WERI-Rb-1 (cell line): ENCODE data around the gene KRTAP5-1.
"Not testable (repeated sequence)": the region's sequence is repeated elsewhere in the genome, so short reads cannot be mapped to it uniquely, and the experiment has no call there.

Experiments
- DNase-seq: peaks from one replicate; pipeline ENCODE4 v3.0.0-alpha.2; 2020
- H3K27ac ChIP-seq: fragments of 250-450 bp; sonication (Bioruptor Pico); 2 replicates; pipeline ENCODE4 v1.5.1; 2020; ENCODE audit warnings: mild to moderate bottlenecking, moderate library complexity
- H3K27me3 ChIP-seq: fragments of 250-450 bp; sonication (Bioruptor Pico); 2 replicates; pipeline ENCODE4 v1.5.1; 2021; ENCODE audit warnings: mild to moderate bottlenecking, low read depth, moderate library complexity; ENCODE audit not compliant: insufficient read depth, severe bottlenecking
- H3K36me3 ChIP-seq: fragments of 250-450 bp; sonication (Bioruptor Pico); 2 replicates; pipeline ENCODE4 v1.5.1; 2020; ENCODE audit warnings: mild to moderate bottlenecking, moderate library complexity
- H3K4me3 ChIP-seq: 2 replicates; pipeline ENCODE4 v1.5.1; 2011; ENCODE audit warnings: low read depth, mild to moderate bottlenecking, control low read depth, low read length
- H3K9me3 ChIP-seq: fragments of 250-450 bp; sonication (Bioruptor Pico); 2 replicates; pipeline ENCODE4 v1.5.1; 2021; ENCODE audit warnings: mild to moderate bottlenecking, moderate library complexity; ENCODE audit not compliant: severe bottlenecking
- TF ChIP-seq, protein P1 (sequence below): IDR thresholded peaks from 2 replicates; pipeline ENCODE4 v1.5.1; 2011; ENCODE audit warnings: low read depth, mild to moderate bottlenecking, control low read depth, inconsistent platforms, low read length

Gene KRTAP5-1

DNA sequence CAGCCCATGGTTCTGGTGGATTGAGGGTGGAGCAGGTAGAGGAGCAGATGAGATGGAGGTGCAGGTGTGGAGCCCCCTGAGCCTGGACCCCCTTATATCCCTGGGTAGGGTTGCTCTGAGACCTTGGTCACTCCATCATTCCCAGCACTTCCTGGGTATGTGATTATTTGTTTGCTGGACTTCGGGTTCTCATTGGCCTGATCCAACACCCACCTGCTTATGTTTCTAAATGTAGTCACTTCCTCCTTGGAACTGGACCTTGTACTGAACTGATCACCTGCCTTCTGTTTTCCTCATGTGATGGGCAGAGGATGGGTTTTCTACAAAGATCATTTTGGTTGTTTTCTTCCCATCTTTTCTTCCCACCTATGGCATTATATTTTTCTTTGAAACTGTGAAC is 37.0 kb upstream of the KRTAP5-1 start, which contains the start of gene KRTAP5-4:
Gene KRTAP5-4, minus strand, starts transcription at position 53 of the 400 bp plus-strand sequence. Its CDS starts 45 bp downstream, at position 8.
- Histone ChIP-seq H3K27me3 (peaks cover 76% of the 10 kb centered on the region), H3K27ac (no peak within 1 kb of the TSS), H3K4me3 (no peak within 1 kb of the TSS), H3K9me3 (peaks cover 7% of the 10 kb centered on the region), H3K36me3 (no peaks in the 10 kb centered on the region)
- no peak for DNase-seq
- TF ChIP-seq, protein P1, sequence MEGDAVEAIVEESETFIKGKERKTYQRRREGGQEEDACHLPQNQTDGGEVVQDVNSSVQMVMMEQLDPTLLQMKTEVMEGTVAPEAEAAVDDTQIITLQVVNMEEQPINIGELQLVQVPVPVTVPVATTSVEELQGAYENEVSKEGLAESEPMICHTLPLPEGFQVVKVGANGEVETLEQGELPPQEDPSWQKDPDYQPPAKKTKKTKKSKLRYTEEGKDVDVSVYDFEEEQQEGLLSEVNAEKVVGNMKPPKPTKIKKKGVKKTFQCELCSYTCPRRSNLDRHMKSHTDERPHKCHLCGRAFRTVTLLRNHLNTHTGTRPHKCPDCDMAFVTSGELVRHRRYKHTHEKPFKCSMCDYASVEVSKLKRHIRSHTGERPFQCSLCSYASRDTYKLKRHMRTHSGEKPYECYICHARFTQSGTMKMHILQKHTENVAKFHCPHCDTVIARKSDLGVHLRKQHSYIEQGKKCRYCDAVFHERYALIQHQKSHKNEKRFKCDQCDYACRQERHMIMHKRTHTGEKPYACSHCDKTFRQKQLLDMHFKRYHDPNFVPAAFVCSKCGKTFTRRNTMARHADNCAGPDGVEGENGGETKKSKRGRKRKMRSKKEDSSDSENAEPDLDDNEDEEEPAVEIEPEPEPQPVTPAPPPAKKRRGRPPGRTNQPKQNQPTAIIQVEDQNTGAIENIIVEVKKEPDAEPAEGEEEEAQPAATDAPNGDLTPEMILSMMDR, result no peak

DNA sequence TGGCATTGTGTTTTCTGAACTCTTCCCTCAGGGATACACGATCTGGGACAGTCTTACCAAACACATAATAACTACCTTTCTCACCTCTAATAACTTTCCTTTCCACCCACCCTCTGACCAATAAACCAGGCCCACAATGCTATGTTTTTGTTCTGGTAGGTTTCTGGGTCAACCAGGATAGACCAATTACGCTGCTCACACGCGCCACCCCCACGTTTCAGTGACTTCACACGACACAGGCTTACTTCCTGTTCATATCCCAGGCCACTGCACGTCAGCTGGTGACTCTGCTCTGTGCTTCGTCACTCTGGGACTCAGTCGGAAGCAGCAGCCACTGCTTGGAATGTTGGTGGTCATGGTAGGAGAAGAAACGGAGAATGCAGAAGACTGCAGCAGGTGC is 34.4 kb upstream of the KRTAP5-1 start:
- Histone ChIP-seq H3K27ac (no peak overlapping the region), H3K9me3 (peaks cover 7% of the 10 kb centered on the region), H3K4me3 (no peak overlapping the region), H3K36me3 (no peaks in the 10 kb centered on the region), H3K27me3 (peaks cover 73% of the 10 kb centered on the region)
- DNase-seq, result no peak
- TF ChIP-seq, protein P1, result no peak

DNA sequence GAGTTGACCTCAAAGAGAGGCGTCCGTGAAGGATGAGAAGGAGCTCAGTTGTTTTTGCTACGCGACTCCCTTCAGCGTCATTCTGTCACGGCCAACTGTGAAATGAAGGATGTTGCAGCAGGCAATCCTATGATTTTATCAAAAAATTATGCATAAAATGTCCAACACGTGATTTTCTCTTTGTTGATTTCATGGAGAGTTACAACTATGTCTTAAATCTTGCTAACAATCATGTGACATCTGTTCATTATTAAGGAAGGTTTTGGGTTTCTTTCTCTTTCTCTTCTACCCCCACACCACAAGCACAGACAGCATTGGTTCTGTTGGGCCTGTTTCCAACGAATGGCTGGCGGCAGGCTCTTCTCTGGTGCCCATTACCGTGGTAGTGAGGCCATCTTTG is 33.1 kb upstream of the KRTAP5-1 start:
- Histone ChIP-seq H3K27ac (no peak overlapping the region), H3K36me3 (no peaks in the 10 kb centered on the region), H3K4me3 (no peak overlapping the region), H3K27me3 (peaks cover 74% of the 10 kb centered on the region), H3K9me3 (peaks cover 7% of the 10 kb centered on the region)
- no peak for DNase-seq
- TF ChIP-seq, protein P1, result no peak

DNA sequence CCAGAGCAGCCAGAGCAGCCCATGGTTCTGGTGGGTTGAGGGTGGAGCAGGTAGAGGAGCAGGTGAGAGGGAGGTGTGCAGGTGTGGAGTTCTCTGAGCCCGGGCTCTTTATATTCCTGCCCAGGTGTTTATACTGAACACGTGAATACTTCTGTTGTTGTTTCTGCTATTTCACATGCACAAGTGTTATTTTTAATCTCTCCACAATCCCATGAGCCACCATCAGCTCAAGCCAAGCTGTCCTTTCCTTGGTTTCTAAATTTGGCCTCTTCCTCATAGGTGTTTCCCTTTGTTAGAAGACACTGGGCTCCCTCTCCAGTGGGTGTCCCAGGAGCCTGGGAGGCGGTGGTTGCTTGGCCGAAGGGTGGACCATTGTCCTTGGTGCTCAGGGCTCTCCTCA is 23.3 kb upstream of the KRTAP5-1 start, which contains the start of gene KRTAP5-3:
Gene KRTAP5-3, minus strand, starts transcription at position 101 of the 400 bp plus-strand sequence. Its CDS starts 78 bp downstream, at position 23.
- Histone ChIP-seq H3K27me3 (peaks cover 55% of the 10 kb centered on the region), H3K36me3 (no peaks in the 10 kb centered on the region), H3K27ac (no peak within 1 kb of the TSS), H3K4me3 (no peak within 1 kb of the TSS), H3K9me3 (no peaks in the 10 kb centered on the region)
- TF ChIP-seq, protein P1, result no peak
- no peak for DNase-seq

DNA sequence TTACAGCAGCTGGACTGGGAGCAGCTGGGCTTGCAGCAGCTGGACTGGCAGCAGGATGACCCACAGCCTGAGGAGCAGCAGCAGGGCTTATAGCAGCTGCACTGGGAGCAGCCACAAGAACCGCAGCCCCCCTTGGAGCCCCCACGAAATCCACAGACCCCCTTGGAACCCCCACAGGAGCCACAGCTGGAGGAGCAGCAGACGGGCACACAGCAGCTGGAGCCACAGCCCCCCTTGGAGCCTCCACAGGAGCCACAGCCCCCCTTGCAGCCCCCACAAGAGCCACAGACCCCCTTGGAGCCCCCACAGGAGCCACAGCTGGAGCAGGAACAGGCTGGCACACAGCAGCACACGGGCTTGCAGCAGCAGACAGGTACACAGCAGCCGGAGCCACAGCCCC is 22.8 kb upstream of the KRTAP5-1 start:
- DNase-seq, H3K4me3 ChIP-seq, H3K36me3 ChIP-seq, H3K9me3 ChIP-seq, H3K27ac ChIP-seq: not testable (repeated sequence)
- peaks cover 51% of the 10 kb centered on the region for H3K27me3 ChIP-seq

DNA sequence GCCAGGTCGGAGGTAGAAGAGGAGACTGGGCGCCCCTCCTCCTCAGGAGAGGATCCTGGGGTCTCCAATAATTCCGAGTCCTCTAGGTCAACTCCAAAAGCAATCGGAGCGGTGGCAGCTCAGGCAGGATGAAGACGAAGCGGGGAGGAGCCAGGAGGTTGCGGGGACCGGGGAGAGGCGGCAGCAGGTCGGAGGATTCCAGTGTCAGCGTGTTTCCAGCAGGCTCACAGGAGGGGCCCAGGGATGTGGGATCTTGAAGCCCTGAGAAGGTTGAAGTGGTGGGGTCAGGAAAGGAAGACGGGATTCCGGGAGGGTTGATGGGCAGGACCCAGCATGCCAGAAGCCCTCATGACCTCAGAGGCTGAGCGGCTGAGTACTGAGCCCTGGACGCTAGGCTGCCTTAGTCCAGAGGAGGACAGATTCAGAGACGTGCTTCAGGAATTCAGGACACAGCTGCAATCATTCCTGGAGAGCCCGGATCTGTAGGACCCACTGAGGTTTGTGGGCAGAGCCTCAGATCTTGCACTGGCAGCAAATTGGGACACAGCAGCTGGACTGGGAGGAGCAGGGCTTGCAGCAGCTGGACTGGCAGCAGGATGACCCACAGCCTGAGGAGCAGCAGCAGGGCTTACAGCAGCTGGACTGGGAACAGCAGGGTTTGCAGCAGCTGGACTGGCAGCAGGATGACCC is 22.2 kb upstream of the KRTAP5-1 start:
- H3K27me3 ChIP-seq, result peaks cover 53% of the 10 kb centered on the region
- not testable (repeated sequence) for DNase-seq, H3K27ac ChIP-seq, H3K4me3 ChIP-seq, H3K36me3 ChIP-seq, H3K9me3 ChIP-seq

DNA sequence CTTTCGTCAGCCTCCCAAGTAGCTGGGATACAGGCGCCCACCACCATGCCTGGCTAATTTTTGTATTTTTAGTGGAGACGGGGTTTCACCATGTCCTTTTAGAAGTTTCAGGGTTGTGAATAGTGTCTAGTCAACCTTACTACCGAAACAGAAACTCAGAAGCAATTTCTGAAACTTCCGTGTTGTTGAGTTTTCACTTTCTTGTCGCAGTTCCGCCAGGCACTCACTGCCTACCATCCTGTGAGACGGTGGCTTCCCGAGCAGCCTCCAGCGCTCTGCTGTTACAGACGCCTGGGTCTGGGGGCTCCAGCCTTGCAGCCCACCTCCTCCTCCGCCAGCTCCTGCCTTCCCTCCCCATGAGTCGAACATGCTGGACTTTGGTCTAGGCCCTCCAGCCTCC is 20.8 kb upstream of the KRTAP5-1 start:
- not testable (repeated sequence) for H3K4me3 ChIP-seq, H3K36me3 ChIP-seq, DNase-seq, H3K9me3 ChIP-seq, H3K27ac ChIP-seq
- peaks cover 51% of the 10 kb centered on the region for H3K27me3 ChIP-seq
